ENCODE data around the gene ZBTB44.

- TF ChIP-seq POLR2A (IDR thresholded peaks at IDR 0.05), result no peak
- TF ChIP-seq CTCF (IDR thresholded peaks at IDR 0.05), result no peak
Measured at GRCh38 chr11:130209954-130210854, 104.5 kb downstream of the ZBTB44 start.
